ENCODE measurements around the gene C14orf132.

C14orf132 gene

DNA sequence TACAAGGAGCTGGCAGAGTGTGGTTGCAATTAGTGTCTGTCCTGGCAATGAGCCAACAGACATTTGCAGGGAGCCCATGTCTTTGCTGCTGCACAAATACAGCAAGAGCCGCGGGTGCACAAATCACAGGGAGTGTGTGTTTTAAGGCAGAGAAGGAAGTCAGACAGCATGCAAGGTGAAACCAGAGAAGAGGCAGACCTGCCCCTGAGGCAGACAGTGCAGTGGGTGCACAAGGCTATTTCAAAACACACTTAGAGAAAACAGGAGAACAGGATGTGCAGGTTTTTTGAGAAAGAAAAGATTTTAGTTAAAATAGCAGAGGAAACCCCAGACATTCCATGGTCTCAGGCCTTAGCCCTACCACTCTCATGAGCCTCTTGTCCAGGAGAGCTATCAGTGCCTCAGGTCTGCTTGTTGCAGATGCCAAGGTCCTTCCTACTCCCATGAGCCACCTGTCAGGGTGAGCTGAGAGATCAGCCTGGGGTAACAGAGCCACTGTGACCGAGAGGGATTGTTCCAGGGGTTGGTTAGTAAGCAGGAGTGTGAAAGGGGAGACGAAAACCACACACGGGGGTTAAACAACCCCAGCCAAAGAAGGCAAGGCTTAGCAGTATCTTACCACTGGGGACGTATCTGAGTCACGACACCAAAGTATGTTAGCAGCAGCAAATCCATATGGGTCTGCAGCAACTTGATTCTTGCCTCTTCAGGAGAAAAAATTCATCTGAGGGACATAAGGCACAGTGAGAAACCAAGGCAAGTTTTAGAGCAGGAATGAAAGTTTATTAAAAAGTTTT lies 78.1 kb downstream of the C14orf132 start:
- TF ChIP-seq GATA3 (IDR thresholded peaks at IDR 0.05; ENCODE audit: low read depth, low read length) (no peak), GATA2 (IDR thresholded peaks at IDR 0.05; ENCODE audit: low read depth, low read length) (no peak)

DNA sequence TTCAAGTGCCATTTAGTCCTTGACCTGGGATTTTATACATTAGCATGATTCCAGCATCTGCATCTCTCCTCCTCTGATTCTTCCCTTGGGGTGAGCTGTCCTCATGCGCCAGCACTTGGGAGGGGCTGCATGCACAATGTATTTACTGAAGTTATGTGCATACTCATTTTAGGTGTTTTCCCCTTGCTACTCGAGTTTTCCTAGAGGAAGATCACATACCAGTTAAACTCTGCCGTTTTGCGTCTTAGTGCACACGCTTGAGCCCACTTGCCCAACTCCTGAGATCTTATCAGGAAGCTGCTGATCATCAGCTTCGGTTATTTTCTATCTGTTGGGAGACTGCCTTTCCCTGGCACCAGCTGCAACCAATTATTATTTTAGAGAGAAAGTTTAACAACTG lies 78.8 kb downstream of the C14orf132 start:
- peak; percentile 61 for TF ChIP-seq GATA2 (IDR thresholded peaks at IDR 0.05; ENCODE audit: low read depth, low read length)
- TF ChIP-seq GATA3 (IDR thresholded peaks at IDR 0.05; ENCODE audit: low read depth, low read length): no peak; the same call in 1 of the 2 replicates

DNA sequence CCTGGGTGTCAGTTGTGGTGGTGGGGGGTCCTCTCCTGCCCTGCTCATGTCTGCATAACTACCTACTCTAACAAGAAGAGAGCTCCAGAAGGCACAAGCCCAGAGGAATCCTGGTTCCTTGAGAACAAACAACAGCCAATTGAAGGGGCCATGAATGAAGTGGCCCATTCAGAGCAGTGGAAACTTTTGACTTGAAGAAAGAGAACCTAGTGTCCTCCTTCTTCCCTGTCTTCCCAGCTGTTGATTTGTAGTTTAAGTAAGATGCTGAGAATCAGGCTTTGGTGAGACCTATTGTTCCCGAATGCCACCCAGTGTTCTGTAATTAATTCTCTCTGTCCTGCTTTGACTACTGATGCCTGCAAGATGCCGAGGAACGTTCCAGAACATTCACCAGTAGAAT lies 79.2 kb downstream of the C14orf132 start:
- no peak for TF ChIP-seq GATA2 (IDR thresholded peaks at IDR 0.05; ENCODE audit: low read depth, low read length)

DNA sequence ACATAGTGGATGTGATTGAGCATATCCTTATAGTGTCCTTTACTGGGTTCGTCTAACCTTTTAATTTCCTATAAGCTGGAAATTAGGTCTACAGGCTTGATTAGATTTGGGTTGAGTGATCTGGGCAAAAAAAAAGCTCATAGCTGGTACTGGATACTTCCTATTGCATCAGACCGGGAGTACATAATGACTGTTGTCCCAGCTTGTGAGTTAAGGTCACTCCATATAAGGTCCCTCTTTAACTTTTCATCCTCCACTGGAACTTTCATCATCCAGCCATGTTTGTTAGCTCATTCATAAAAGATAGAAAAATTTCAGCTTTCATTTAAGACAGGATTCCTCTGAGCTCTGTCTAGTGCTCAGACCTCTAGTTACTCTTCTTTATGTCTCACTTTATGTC lies 80.8 kb downstream of the C14orf132 start:
- TF ChIP-seq GATA2 (IDR thresholded peaks at IDR 0.05; ENCODE audit: low read depth, low read length) (no peak), GATA3 (IDR thresholded peaks at IDR 0.05; ENCODE audit: low read depth, low read length) (no peak)

DNA sequence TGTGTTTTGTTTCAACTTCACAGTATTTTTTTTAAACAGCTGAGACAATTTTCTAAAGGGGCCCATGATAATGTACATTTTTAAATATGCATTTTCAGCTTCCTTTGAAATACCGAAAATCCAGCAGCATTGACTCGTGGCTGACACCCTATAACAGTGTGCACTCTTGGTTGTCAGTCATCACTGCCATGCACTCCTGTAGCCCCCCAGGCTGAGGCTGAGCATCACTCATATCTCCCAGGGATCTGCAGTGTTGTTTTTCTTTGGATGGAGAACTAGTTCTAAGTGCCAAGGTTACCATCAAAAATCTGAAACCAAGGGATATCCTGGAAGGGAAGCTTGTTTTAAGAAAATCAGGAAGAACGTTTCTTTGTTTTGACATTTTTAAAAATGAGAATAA lies 81.2 kb downstream of the C14orf132 start:
- TF ChIP-seq GATA2 (IDR thresholded peaks at IDR 0.05; ENCODE audit: low read depth, low read length) (peak; percentile 89), GATA3 (IDR thresholded peaks at IDR 0.05; ENCODE audit: low read depth, low read length) (no peak; the same call in 1 of the 2 replicates)

DNA sequence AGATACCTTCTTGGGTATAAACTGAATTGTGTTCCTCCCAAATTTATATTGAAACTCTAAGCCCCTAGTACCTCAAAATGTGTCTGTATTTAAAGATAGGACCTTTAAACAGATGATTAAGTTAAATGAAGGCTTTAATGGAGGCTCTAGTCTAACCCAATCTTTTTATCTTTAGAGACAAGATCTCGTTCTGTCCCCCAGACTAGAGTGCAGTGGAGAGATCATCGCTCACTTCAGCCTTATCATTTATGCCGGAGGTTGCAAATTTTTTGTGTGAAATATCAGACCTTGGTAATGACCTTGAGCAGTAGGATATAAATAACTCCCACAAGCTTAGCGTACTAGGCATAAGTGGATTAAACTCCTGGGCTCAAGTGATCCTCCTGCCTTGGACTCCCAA lies 81.8 kb downstream of the C14orf132 start:
- TF ChIP-seq GATA3 (IDR thresholded peaks at IDR 0.05; ENCODE audit: low read depth, low read length) (peak; percentile 89), GATA2 (IDR thresholded peaks at IDR 0.05; ENCODE audit: low read depth, low read length) (peak; percentile 85)

DNA sequence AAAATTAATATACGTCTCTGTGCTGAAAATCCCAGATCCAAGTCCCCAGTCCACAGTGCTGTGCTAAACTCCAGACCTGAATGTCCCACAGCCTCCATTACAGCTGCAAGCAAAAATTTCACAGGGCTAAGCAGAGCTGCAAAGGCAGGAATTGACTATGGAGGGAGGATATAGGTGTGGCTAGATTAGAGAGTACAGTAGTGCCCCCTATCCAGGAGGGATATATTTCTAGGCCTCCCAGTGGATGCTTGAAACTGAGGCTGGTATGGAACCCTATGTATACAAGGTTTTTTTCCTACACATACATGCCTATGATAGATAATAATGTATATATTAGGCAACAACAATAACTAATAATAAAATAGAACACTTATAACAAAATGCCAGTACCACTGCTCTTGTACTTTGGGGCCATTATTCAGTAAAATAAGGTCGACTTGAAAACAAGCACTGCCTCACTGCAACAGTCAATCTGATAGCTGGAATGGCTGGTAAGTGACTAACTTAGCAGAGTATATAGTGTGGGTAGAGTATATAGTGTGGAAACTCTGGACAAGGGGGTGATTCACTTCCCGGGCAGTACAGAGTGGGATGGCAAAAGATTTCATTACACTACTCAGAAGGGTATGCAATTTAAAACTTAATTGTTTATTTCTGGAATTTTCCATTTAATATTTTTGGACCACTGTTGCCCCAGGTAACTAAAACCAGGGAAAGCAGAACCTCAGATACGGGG lies 82.7 kb downstream of the C14orf132 start:
- no peak for TF ChIP-seq GATA3 (IDR thresholded peaks at IDR 0.05; ENCODE audit: low read depth, low read length)
- TF ChIP-seq GATA2 (IDR thresholded peaks at IDR 0.05; ENCODE audit: low read depth, low read length): no peak

DNA sequence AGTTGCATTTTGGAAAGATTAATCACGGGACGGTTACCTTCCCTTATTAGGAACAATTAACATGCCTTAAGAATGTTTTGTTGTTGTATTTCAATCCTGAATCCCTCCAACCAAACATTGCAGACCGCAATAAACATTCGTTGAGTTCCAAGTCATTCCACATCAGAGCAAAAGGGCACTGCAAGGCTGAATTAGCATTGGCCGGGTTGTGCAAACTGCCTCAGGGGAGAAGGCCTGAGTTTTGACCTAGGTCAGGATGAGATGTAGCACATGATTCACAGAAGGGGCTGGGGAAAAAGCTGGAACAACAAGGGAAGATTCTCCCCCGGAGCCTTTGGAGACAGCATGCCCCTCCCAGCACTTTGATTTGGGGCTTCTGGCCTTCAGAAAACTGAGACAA lies 83.3 kb downstream of the C14orf132 start:
- TF ChIP-seq GATA2 (IDR thresholded peaks at IDR 0.05; ENCODE audit: low read depth, low read length): no peak
- TF ChIP-seq GATA3 (IDR thresholded peaks at IDR 0.05; ENCODE audit: low read depth, low read length): no peak

DNA sequence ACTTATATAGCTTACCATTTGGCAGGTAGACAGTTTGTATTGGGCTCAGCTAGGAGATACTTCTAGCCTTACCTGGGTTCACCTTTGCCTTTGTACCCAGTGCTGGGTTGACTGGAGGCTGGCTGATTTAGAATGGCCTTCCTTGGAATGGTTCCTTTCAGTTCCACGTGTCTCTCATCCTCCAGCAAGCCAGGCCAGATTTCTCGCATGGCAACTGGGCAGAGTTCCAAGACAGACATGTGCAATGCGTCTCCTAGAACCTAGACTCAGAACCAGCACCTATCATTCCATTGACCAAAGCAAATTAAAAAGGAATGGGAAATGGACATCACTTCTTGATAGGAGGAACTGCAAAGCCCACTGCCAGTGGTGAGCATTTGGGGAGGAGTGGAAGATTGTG lies 86.4 kb downstream of the C14orf132 start:
- TF ChIP-seq GATA2 (IDR thresholded peaks at IDR 0.05; ENCODE audit: low read depth, low read length): no peak
- TF ChIP-seq GATA3 (IDR thresholded peaks at IDR 0.05; ENCODE audit: low read depth, low read length): no peak

DNA sequence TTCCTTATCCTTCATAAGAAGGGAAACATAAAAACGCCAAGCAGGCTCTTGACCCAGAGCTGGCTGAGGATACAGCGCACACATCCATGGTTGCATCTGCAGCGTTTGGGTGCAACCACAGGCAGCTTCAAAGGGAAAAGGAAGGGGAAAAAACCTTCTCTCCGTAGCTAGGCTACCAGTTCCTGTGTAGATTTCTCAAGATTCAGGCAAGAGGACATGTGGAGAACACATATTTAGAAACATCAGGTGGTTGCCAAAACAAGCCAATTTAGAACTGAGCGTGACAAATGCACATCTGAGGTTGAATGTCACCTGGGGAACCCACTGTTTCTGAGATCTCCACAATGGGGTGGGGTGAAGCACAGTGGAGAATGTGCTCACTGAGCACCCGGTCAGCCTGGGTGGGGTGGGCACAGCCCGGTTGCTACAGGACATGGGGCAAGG lies 87.2 kb downstream of the C14orf132 start:
- TF ChIP-seq GATA3 (IDR thresholded peaks at IDR 0.05; ENCODE audit: low read depth, low read length) (no peak), GATA2 (IDR thresholded peaks at IDR 0.05; ENCODE audit: low read depth, low read length) (no peak)

DNA sequence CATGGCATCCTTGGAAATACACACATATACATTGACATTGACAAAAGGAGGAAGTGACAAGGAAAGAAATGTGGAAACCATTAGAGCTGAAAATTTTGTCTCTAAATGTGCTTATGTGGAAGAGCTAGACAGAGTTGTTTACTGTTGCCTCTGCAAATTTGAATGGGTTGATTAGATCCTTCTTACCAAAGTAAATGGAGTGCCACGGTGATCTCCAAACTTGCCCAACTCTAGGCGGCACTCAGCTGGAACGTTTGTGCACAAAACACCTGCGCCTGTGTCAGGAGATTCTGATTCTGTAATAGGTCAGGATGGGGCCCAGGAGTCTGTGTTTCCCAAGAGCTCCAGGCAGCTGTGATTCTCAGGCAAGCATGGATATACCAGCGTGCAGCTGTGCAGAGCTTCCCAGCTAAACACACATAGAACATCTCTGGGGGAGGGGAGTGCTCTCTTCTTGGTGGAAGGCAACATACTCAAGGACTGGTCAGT lies 87.7 kb downstream of the C14orf132 start:
- TF ChIP-seq GATA3 (IDR thresholded peaks at IDR 0.05; ENCODE audit: low read depth, low read length) (no peak), GATA2 (IDR thresholded peaks at IDR 0.05; ENCODE audit: low read depth, low read length) (no peak)

DNA sequence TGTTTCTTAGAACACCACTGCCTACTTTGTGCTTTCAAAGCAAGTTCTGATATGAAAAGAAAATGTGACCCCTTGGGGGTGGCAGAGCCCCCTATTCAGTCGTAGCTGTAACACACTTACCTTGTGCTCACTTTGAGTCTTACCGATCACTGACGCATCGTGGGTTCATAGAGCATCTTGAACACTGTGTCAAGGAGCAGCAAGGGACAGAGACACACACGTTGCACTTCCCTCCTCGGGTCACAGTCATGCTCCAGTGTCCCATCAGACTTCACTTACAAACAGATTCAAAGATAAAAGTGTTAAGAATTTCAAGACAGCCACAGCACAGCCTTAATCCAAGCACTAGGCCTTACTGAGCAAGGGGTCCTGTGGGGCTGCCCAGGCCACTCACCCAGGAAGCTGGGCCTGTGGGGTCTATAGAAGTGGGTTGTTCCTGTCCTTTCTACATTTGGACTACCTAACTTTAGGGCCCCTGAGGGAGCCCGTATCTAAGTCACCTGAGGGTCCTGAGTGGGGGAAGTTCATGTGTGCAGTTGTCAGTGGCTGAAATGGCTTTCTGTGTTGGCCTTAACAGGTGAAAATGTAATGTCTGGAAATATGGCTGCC lies 90.1 kb downstream of the C14orf132 start:
- TF ChIP-seq GATA3 (IDR thresholded peaks at IDR 0.05; ENCODE audit: low read depth, low read length) (no peak), GATA2 (IDR thresholded peaks at IDR 0.05; ENCODE audit: low read depth, low read length) (no peak)

DNA sequence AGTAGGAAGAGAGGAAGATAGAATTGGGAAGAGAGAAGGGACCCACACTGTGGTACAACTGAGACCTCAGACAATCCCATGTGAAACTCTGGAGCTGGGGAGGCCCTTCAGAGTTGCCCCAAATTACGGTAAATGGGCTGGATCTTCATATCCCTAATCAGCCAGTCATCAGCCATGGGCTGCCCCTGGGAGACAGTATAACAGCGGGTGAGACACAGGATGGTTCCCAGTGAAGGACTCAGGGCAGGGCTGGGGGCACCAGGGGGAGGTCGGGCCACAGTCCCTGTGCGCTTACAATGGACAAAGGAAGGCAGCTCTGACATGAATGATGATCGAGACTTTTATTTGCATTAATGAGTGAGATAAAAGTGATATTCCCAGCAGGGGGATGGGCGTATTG lies 91.2 kb downstream of the C14orf132 start:
- TF ChIP-seq GATA3 (IDR thresholded peaks at IDR 0.05; ENCODE audit: low read depth, low read length) (no peak), GATA2 (IDR thresholded peaks at IDR 0.05; ENCODE audit: low read depth, low read length) (no peak)

DNA sequence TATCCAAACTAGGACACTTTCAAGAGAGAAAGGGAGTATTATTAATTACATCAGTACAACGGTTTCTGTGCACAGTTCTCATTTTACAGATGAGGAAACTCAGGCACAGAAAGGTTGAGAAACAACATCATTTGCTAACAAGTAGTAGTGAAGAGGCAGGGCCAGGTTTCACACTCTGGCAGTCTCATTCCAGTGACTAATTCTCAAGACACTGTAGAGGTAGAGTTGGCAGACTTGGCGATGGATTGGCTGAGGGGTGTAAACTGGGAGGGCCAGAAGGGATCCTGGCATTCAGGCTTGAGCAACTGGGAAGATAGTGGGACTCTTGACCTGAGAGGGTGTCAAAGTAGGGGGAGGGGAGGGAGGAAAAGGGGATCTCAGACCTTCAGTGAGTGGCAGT lies 91.7 kb downstream of the C14orf132 start:
- TF ChIP-seq GATA2 (IDR thresholded peaks at IDR 0.05; ENCODE audit: low read depth, low read length) (no peak), GATA3 (IDR thresholded peaks at IDR 0.05; ENCODE audit: low read depth, low read length) (no peak)
